NCI-H774 (cell line): ENCODE results near the gene SNF8.

Experiments used
- DNase-seq: peaks from one replicate; lab custom pipeline; 2025; lab: John Stamatoyannopoulos, UW

The SNF8 gene

DNA sequence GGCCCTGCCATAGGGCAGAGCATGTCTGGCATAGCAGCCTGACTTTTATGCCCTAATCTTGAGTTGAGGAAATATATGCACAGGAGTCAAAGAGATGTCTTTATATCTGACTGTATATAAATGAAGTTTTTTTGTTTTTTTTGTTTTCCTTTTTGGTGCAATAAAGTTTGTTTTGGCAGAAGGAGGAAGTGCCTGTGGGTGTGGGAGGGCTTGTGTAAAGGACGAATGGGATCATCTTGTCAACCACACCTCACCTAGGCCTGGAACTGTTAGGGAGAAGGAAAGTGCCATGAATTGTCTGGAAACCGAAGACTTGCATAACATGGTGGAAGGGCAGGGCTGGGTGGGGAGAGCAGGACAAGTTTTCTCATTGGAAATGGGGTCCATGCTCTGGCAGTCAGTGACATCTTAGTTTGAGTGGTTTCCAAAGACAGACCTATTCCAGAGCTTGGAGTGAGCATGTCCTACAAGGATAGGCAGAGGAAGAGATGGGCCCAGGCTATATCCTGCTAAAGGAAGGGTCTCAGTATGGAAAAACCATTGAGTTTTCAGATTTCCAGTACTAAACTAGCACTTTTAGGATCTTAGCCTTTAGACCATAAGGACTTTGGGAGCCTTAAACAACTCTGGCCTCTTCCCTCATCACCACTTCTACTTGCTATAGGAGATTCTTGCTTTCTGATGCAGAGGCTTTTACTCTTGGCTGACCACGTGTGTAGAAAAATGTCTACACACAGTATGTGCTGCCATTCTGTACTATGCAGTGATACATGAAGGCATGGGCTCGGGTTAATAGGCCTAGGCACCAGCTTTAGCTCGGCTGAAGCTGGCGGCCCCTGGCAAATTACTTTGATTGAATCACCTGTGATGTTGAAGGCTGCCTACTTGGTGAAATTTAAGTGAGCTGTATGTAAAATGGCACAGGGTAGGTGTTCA is 15.5 kb downstream of the SNF8 start:
- no peak for DNase-seq

DNA sequence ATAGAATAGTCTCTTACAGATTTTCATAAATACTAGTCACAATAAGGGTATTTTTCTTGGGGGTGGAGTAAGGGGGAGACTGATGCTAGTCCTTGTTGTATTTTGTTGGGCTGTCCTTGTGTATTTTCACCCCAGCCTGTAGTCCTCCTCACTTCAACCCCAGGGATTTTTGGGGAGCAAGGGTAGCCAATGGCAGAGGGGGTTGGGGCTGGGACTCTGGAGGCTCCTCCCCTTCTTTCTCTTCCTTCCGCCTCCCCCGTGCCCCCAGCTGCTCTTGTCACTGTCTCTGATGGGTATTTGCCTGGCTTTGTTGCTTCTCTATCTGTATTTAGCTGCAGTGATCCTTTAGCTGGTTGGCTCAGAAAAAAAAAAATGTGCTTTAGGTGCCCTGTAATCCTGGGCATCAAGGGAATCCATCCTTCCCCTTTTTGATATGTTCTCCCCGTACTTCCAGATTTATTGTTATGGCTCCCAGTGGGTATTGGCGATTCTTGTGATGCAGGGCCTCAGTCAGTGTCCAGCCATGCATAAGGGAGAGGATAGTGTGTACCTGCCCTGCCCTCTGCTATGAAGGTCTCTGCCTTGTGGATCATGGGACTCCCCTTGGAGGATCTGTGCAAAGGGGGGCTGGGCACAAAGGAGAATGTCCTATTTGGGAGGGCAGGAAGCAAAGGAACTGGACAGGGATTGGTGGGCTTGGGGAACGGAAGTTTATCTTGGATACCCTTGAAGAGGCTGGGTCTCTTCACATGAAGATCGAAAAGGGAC is 16.5 kb downstream of the SNF8 start:
- DNase-seq, result no peak

DNA sequence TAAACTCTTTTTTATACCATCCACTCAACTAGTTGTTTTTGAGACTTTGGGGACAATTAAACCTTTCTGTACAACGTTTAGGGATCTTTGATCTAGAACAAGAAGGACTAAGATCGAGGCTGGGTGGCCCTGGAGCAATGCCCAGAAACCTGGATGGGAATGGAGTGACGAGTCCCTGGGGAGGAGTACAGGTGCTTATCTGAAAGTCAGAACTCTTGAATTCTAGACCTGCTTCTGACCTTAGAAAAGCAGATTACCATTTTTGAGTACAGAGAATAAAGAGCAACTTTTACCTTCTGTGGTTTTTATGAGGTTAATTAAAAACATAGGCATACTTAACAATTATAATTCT is 18.7 kb downstream of the SNF8 start:
- DNase-seq, result no peak

DNA sequence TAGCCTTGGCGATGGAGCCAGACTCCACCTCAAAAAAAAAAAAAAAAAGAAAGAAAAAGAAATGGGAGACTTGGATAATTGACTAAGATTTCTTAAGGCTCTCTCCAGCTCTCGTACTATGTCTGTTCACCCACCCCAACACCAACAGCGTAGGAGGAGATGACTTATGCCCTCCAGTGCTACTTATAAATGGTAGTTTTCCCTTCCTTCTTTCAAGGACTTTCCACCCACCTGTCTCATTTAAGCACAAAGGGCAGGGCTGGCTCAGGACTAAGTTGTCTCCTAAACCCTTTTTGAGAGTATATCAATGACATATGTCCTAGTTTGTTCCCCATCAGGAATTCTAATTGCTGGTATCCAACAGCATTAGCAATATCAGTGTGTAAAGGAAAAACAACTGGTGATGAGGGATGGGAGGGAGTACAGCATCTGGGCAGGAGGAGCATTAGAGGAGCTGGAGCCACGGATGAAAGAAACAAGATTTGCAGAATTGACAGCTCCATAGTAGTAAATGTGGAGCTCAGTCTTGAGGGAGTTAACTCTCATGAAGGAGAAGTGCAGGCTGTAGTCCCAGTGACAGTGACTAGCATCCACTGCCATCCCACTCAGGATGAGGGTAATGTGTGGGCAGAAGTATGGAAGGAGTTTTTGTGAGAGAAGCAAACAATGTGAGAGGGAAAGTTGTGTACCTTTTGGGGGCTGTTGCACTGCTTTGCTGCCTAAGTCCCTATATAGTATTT is 19.2 kb downstream of the SNF8 start:
- DNase-seq, result no peak

DNA sequence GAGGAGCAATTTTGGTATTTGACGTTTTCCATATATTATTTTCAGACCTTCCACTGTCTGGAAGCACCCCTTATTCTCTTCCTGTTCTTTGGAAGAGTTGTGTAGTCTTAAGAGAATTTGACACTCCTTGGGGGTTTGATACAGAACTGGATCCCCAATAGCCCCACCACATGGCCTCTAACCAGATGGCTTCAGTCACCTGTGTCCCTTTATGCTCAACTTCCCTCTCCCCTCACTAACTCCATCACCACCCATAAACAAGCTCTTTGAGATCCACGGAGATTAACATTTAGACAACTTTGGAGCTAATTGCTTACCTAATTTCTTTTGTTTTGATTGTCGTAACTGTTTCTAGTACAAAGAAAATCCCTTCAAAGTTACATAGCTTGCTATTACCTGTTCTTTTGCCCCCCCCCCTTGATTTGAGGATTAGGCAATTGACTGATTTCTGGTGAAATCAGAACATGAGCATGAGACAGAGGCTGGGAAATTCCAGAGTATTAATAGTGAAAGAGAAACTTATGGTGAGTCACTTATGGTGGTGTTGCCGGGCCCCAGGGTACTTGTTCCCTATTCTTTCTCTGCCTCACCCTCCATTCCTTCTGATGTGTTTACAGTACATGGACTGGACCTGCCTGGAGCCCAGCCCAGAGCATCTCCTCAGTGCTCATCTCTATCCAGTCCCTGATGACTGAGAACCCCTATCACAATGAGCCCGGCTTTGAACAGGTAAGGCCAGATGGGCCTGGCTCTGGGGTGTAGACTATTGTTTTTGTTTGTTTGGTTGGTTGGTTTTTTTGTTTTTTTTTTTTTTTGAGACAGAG is 29.0 kb downstream of the SNF8 start:
- no peak for DNase-seq

DNA sequence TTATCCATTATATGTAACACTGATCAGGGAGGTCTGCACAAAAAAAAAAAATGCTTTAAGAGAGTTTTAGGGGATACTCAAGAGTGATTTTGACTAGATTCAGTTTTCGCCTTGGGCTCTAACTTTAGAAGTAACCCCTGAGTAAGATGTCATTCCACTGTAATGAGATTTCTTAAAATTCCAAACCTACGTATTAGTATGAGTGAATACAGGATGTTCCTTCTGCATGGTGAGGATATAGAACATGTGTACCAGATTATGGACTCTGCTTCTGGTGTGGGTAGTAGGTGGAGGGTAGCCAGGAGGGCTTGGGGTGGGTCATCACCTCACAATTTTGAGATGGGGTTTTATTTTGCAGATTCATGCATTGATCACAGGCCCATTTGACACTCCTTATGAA is 32.2 kb downstream of the SNF8 start:
- no peak for DNase-seq

DNA sequence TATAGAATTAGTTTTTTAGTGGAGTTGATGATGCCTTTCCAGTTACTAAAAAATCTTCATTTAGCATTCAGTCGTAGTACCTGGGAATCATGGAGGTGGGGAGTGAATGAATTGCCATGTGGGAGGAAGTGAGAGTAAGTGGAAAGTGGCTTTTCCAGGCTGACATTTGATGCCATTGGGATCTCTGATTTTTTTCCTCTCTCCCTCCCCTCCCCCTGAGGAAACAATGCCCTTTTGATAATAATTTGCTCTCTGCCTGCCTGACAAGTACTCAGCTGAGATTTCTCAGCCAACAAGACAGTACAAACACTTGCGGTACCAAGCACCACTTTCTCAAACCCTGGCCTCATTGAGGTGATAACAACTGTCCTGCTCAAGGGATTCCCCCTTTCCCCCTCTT is 34.3 kb downstream of the SNF8 start:
- DNase-seq, result no peak

DNA sequence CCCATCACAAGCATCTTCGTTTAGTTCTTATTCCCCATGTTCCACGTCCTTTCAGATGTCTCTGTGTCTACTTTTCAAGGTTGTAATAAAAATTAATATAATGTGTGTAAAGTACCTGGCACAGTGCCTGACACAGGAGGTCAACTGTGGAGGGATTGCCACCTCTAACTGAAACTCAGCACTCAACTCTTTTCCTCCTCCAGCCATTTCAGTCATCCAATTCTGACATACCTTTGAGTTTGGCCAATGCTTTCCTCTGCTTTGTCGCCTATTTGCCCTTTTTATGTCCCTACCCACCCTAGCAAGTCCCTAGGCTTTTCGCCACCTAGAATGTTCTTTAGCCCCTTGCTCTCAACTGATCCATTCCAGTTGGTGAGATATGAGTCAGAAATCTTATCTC is 34.9 kb downstream of the SNF8 start:
- DNase-seq, result no peak

DNA sequence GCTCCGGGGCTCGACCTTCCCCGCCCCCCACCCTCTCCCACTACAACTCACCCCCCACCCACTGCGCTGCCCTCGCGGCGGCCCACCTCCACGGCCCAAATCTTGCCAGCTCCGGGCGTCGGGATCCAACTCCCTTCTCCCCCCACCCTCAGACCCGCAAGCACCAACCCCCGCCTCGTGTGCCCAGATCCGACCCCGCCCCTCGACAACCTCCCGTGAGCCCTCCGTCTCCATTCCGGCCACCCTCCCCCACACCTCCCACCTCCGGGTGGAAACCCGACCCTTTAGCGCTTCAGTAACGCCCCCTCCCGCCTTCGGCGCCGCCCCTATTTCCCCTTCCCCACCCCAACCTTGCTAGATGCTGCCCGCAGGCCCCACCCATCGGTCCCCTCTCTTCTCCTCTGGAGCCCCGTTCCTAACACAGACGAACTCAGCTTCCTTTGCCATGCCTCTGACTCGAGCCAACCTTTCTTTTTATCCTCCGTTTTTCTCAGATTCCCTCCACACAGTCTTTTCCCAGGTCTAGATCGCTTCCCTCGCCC is 35.7 kb downstream of the SNF8 start:
- peak; percentile 79 for DNase-seq

DNA sequence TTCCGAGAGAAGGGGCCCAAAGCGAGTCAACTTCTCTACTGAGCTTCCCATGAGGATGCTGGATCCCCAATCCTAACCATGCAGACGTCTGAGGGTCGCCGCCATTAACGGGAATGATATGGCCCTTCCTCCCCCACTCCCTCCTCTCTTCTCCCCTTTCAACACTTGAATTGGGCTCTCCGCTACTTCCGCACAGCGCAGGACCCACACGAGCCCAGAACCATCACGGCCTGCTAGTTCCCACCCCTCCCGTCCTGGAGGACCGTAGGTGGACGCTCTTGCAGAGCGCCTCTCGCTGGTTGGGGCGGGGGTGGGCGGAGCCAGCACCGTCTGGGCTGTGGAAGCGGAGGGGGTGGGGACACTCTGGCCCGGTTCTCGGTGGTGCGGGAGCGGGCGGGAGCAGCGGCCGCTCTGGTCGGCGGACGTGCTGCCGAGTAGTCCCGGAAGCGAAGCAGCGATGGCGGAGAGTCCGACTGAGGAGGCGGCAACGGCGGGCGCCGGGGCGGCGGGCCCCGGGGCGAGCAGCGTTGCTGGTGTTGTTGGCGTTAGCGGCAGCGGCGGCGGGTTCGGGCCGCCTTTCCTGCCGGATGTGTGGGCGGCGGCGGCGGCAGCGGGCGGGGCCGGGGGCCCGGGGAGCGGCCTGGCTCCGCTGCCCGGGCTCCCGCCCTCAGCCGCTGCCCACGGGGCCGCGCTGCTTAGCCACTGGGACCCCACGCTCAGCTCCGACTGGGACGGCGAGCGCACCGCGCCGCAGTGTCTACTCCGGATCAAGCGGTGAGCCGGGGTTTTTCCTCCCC is 36.4 kb downstream of the SNF8 start, which contains the start of gene UBE2Z:
TSS of gene UBE2Z (plus strand) at position 361 of the 797 bp plus-strand sequence. CDS start at position 458, 97 bp downstream.
- peak; percentile 97 for DNase-seq

DNA sequence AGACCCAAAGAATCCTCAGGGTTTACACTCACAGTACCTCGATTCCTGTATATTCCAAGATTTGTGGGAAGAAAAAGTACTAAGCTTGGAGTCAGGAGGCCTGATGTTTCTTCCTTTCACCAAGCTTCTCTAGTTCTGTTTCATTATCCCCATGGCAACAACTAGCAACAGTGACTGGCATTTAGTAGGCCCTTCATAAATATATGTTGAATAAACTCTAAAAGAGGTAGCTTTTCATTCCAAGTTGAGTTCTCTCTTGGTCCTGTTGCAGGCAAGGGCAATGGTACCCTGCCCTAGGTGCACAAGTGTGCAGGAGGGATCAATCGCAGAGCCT is 37.0 kb downstream of the SNF8 start:
- no peak for DNase-seq

DNA sequence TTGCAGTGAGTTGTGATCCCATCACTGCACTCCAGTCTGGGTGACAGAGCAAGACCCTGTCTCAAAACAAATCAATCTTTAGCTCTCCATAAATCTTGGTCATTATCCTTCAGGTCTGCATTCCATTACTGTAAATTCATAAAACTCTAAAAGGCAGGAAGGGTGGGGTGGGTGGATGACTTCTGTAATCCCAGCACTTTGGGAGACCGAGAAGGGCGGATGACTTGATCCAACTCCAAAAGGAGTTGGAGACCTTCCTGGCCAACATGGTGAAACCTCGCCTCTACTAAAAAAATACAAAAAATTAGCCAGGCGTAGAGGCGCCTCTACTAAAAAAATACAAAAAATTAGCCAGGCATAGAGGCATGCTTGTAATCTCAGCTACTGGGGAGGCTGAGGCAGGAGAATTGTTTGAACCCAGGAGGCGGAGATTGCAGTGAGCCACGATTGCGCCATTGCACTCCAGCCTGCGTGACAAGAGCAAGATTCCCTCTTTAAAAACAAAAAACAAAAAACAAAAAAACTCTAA is 38.6 kb downstream of the SNF8 start:
- DNase-seq, result no peak

DNA sequence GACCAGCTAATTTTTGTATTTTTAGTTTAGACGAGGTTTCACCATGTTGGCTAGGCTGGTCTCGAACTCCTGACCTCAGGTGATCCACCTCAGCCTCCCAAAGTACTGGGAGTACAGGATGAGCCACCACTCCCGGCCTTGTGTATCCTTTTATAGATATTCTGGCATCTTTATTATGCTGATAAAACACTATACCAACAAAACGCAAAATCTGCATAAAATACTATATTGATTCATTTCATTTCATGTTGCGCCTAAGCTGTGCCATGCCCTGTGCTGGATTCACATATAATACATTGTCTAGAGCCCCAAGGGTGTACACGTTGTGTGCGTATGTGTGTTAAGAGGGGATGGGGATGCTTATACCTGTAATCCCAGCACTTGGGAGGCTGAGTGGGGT is 40.2 kb downstream of the SNF8 start:
- no peak for DNase-seq

DNA sequence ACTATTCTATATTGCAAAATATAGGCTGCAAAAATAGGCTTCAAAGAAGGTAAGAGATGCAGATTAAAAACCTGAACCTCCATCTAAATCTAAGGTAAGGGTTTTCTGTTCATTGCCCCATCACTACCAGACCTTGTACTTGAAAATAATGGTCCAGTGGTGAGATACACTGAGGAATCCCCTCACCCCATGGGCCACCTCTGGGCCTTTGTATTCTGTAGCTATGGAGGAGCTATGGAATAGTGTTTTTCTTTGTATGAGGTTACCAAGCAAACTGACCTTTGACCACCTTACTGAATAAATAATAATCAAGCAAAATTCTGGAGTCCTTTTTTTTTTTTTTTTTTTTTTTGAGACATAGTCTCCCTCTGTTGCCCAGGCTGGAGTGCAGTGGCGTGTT is 41.2 kb downstream of the SNF8 start:
- no peak for DNase-seq

DNA sequence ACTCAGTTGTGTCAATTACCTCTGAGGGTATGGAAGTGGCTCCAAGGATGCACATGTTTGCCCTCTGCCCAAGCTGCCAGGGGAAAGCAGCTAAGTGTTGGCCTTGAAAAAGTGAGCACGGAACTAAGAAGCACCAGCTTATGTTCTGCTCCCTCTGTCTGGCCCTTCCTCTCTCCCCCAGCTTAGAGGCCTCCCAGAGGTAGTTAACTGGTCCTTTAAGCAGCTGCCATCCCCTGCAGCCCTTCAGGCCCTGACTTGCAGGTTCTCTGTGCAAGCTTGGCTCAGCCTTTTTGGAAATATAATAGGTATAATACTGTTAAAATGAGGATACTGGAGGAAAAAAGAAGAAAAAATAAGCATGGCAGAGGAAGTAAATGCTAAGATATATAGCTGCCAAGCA is 43.4 kb downstream of the SNF8 start:
- no peak for DNase-seq

DNA sequence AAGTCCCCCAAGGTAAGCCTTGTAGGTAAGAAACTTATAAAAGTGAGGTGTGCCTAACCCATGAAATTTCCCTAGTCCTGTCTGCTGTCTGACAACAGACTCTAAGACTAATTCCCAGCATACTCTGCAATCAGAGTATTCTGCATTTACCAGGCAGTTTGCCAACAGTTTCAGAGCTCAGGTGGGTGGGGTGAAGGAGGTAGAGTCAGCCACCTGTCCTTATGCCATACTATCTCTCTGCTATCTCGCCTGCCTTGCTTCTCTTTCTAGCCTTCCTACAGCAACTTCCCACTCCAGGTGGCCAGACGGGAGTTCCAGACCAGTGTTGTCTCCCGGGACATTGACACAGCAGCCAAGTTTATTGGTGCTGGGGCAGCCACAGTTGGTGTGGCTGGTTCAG is 49.8 kb downstream of the SNF8 start:
- DNase-seq, result no peak

DNA sequence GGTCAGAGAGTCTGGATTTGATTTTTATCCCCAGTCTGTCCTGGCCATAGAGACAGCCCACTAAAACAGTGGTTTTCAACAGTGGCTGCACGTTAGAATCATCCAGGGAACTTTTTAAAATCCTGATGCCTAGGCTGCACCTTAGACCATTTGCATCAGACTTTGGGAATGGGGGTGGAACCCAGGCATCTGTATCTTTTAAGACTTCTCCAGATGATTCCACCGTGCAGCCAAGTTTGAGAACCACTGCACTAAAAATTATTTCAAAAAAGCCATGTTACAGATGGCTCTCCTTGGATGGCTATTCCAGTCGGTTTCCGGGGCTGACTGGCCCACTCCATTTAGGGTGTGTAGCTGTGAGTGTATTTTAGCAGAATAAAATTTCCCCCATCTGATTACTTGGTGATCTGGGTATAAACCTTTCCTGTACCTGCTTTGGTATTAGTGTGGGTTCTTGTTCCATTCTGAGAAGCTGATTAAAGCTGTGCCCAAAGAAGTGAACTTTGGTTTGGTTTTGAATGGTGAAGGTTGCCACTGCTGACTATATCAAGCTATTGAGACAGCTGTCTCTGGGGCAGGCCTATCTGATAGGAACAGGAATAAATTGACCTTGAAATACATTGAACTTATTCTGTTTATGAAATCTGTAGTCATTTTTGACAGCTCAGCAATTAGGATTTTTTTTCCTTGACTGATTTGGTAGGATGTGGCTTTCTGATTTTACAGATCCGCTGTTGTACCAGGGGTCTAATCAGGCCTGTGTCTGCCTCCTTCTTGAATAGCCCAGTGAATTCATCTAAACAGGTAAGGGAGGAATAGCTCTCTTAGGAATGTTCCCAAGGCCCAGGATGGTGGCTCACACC is 50.8 kb downstream of the SNF8 start:
- DNase-seq, result no peak

DNA sequence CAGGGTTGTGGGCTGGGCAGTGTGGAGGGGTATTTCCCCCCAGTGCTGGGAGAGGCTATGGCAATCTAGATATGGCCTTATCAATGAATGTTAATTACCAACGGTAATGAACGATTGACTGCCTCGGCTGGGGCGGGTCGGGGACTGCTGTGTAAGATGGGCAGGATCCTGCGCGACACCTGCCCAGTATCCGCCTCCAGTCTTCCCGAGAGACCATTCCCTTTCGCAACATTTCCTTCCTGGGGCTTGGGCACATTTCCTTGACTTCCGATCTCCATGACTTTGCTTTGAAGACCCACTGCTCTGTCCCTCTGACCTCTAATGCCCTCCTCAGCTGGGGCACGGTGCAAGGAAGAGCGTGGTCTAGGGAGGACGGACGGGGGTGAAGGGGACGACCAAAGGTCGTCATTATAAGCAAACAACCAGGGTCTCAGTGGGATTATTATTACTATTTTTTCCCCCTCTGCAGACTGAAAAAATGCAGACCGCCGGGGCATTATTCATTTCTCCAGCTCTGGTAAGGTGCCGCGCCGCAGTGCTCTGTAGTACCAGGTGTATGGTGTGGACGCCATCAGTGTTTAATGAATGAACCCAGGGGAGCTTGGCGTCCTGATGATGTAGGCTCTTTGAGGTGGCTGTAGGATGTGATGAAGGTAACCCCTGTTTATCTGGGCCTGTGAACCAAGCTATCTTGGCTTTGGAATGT is 51.5 kb downstream of the SNF8 start:
- DNase-seq, result no peak

DNA sequence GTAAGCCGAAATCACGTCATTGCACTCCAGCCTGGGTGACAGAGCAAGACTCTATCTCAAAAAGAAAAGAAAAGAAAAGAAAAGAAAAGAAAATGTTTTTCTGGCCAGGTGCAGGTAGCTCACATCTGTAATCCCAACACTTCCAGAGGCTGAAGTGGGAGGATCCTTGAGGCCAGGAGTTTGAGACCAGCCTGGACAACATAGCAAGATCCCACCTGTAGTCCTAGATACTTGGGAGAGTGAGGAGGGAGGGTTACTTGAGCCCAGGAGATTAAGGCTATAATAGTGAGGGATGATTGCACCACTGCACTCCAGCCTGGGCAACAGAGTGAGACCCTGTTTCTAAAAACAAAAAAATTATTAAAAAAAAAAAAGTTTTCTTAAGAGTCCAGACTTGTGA is 54.6 kb downstream of the SNF8 start:
- no peak for DNase-seq
